Measurements from ENCODE around the gene TMEM255B.

GRCh38 chr13:113796964-113797676, 38.1 kb downstream of the TMEM255B start:
- TF ChIP-seq CTCF (conservative IDR thresholded peaks at IDR 0.05), result no peak
- no peak for TF ChIP-seq EZH2 (IDR thresholded peaks at IDR 0.05; ENCODE audit: low read depth)
